GM12878 (cell line): ENCODE results near the gene RALGAPA1. TPM values are rescaled to one million over a fixed set of nuclear protein-coding genes. Genes with fewer than 3 reads are reported as not detected.
A peak's percentile ranks its signal among the peaks of the same experiment; 100 is the strongest.

Experiments
- ATAC-seq: fragments of 200-7000 bp; cut with Tn5 transposase; 3 replicates; pipeline ENCODE4 v1.9.1; 2020; ENCODE audit warnings: mild to moderate bottlenecking, moderate library complexity
- BruUV-seq: library from RNA; stranded (reverse); fragments of 400-500 nt; replicated peaks from 2 replicates; lab custom pipeline; 2021; lab: Mats Ljungman, UMichigan
- CTCF ChIA-PET: fragments of 300-600 bp; sonication (Branson Sonifier 250); formaldehyde crosslinking; extraction: SDS; loops from one replicate; lab custom pipeline; 2021; ENCODE audit warnings: inconsistent platforms; lab: Yijun Ruan, JAX
- POLR2A ChIA-PET: fragments of 350-600 bp; formaldehyde crosslinking; extraction: SDS; loops from one replicate; lab custom pipeline; 2021; ENCODE audit warnings: inconsistent platforms; lab: Charles Lee
- RAD21 ChIA-PET: fragments of 300-600 bp; sonication (Branson Sonifier 250); formaldehyde crosslinking; loops from one replicate; lab custom pipeline; 2023; ENCODE audit warnings: antibody characterized with exemption; ENCODE audit not compliant: unreplicated experiment; lab: Charles Lee
- SMC1A ChIA-PET: fragments of 300-600 bp; sonication (Branson Sonifier 250); formaldehyde crosslinking; loops from one replicate; lab custom pipeline; 2023; ENCODE audit not compliant: unreplicated experiment, uncharacterized antibody; lab: Charles Lee
- DNase-seq: peaks from one replicate; pipeline ENCODE4 v3.0.0-alpha.2; 2011; ENCODE audit warnings: low read depth, low spot score
- FAIRE-seq: peaks from 3 replicates; lab custom pipeline; 2011; peaks lifted over from hg19 to GRCh38; lab: Jason Lieb, UNC
- H2AFZ ChIP-seq: 2 replicates; pipeline ENCODE4 v1.6.0; 2011; ENCODE audit warnings: low read depth, low read length, control low read depth; ENCODE audit not compliant: control insufficient read depth
- H3K27ac ChIP-seq: 2 replicates; pipeline ENCODE4 v1.5.1; 2011; ENCODE audit warnings: control low read depth; ENCODE audit not compliant: control insufficient read depth, insufficient read depth
- H3K27me3 ChIP-seq, 2 experiments: replicated peaks in 1 of 2; 2 replicates each; pipeline versions ENCODE4 v1.6.0 to v1.6.1; 2011; ENCODE audit warnings: low read length in 1 of 2; ENCODE audit not compliant: control insufficient read depth in 2 of 2, insufficient read depth in 2 of 2
- H3K36me3 ChIP-seq, 2 experiments: 2 replicates each; pipeline ENCODE4 v1.5.1; 2011; ENCODE audit warnings: low read length in 1 of 2; ENCODE audit not compliant: control insufficient read depth in 2 of 2, insufficient read depth in 2 of 2
- H3K4me1 ChIP-seq: 2 replicates; pipeline ENCODE4 v1.6.1; 2011; ENCODE audit warnings: mild to moderate bottlenecking, low read length, moderate library complexity, mixed read lengths; ENCODE audit not compliant: control insufficient read depth, insufficient read depth
- H3K4me2 ChIP-seq: 2 replicates; pipeline ENCODE4 v1.6.0; 2011; ENCODE audit warnings: control low read depth; ENCODE audit not compliant: control insufficient read depth, insufficient read depth
- H3K4me3 ChIP-seq: fragments of 200-600 bp; sonication (generic); 2 replicates; pipeline ENCODE4 v1.5.1; 2016
- H3K79me2 ChIP-seq: 2 replicates; pipeline ENCODE4 v1.6.0; 2011; ENCODE audit warnings: low read length; ENCODE audit not compliant: control insufficient read depth, insufficient read depth
- H3K9ac ChIP-seq: 2 replicates; pipeline ENCODE4 v1.8.0; 2011; ENCODE audit warnings: low read length, control low read depth, mixed read lengths; ENCODE audit not compliant: control insufficient read depth, insufficient read depth
- H3K9me3 ChIP-seq: replicated peaks from 3 replicates; pipeline ENCODE4 v1.5.1; 2011; ENCODE audit warnings: mild to moderate bottlenecking, low read length; ENCODE audit not compliant: control insufficient read depth, insufficient read depth
- H4K20me1 ChIP-seq: 2 replicates; pipeline ENCODE4 v1.6.0; 2011; ENCODE audit not compliant: control insufficient read depth, insufficient read depth
- BACH1 ChIP-seq: fragments of 450-650 bp; IDR thresholded peaks from 2 replicates; pipeline ENCODE4 v1.6.1; 2017; ENCODE audit warnings: mild to moderate bottlenecking, borderline replicate concordance
- HDGF ChIP-seq: fragments of 450-650 bp; IDR thresholded peaks from 2 replicates; pipeline ENCODE4 v1.6.1; 2016; ENCODE audit warnings: antibody characterized with exemption
- MEF2A ChIP-seq: IDR thresholded peaks from 2 replicates; pipeline ENCODE4 v1.6.1; 2011; ENCODE audit warnings: low read depth, mild to moderate bottlenecking, low read length, moderate library complexity; ENCODE audit not compliant: insufficient read depth
- NFXL1 ChIP-seq: fragments of 450-650 bp; IDR thresholded peaks from 2 replicates; pipeline ENCODE4 v1.6.1; 2017; ENCODE audit warnings: antibody characterized with exemption, mild to moderate bottlenecking, borderline replicate concordance
- NKRF ChIP-seq: fragments of 450-650 bp; conservative IDR thresholded peaks from 2 replicates; pipeline ENCODE4 v1.6.1; 2017; ENCODE audit warnings: mild to moderate bottlenecking, moderate library complexity
- POU2F2 ChIP-seq: IDR thresholded peaks from 3 replicates; pipeline ENCODE4 v1.6.1; 2011; ENCODE audit warnings: low read depth, mild to moderate bottlenecking, low read length, borderline replicate concordance
- RB1 ChIP-seq: fragments of 450-650 bp; formaldehyde crosslinking; IDR thresholded peaks from 2 replicates; pipeline ENCODE4 v1.6.1; 2017; ENCODE audit warnings: mild to moderate bottlenecking, borderline replicate concordance
- RBBP5 ChIP-seq: fragments of 200-600 bp; sonication (generic); conservative IDR thresholded peaks from 2 replicates; pipeline ENCODE4 v1.6.1; 2016
- ZNF207 ChIP-seq: fragments of 450-650 bp; IDR thresholded peaks from 2 replicates; pipeline ENCODE4 v1.6.1; 2014; ENCODE audit warnings: antibody characterized with exemption, mild to moderate bottlenecking, borderline replicate concordance
- ZNF217 ChIP-seq: fragments of 450-650 bp; IDR thresholded peaks from 2 replicates; pipeline ENCODE4 v1.6.1; 2017; ENCODE audit warnings: antibody characterized with exemption, mild to moderate bottlenecking
- WGBS: methylation state at CpG from one replicate; pipeline ENCODE4 v1.1.6; 2016; ENCODE audit warnings: low lambda C conversion rate; ENCODE audit not compliant: insufficient replicate concordance, insufficient coverage; ENCODE audit errors: missing lambda C conversion rate; 5-methylcytosine and 5-hydroxymethylcytosine counted together
- in situ Hi-C: fragments of 300-500 bp; cut with MboI; formaldehyde crosslinking; loops from 9 replicates; pipeline ENCODE4 v1.14.3; 2018; ENCODE audit warnings: mixed read lengths
- intact Hi-C: fragments of 100-400 bp; cut with micrococcal nuclease; formaldehyde crosslinking; loops from one replicate; pipeline ENCODE4 v1.14.2; 2022; ENCODE audit not compliant: unreplicated experiment
- polyA plus RNA-seq, 11 experiments: library from polyadenylated mRNA; depleted of rRNA in 4 of 11; unstranded in 6 of 11; stranded (reverse) in 5 of 11; fragments of >200 nt; fragmentation: Nextera tagmentation in 4 of 11; fragmentation: Illumina TruSeq in 1 of 11; extraction: Ambion mirVana in 4 of 11; extraction: Trizol in 1 of 11; gene quantifications; 1 replicate in 1 of 11; 2 replicates in 10 of 11; pipeline versions ENCODE4 v1.2.1 to v1.2.3, GENCODE V29; 2011 to 2016; ENCODE audit warnings: inconsistent platforms in 2 of 11, missing spikeins in 2 of 11, low read depth in 1 of 11
- total RNA-seq, 4 experiments: library from RNA; depleted of rRNA in 3 of 4; stranded (reverse); fragments of >200 nt in 3 of 4; fragmentation: Illumina TruSeq in 1 of 4; extraction: Trizol in 1 of 4; gene quantifications; 2 replicates each; pipeline versions ENCODE4 v1.2.1 to v1.2.3, GENCODE V29; 2013 to 2021
- TF ChIP-seq, protein P1 (sequence below): fragments of 450-650 bp; formaldehyde crosslinking; IDR thresholded peaks from 2 replicates; pipeline ENCODE4 v1.5.0; 2022; ENCODE audit warnings: mild to moderate bottlenecking, missing genetic modification characterization

RALGAPA1 gene
- total and polyA plus RNA-seq, 10 of the 15 experiments (the other 5 are each of a cell fraction or from before 2014, with no cell fraction given): 5.6 to 26.7 (median 14.7) TPM

GRCh38 chr14:35689000-35689460 lies 120.1 kb downstream of the RALGAPA1 start (continued):
- TF ChIP-seq, protein P1, sequence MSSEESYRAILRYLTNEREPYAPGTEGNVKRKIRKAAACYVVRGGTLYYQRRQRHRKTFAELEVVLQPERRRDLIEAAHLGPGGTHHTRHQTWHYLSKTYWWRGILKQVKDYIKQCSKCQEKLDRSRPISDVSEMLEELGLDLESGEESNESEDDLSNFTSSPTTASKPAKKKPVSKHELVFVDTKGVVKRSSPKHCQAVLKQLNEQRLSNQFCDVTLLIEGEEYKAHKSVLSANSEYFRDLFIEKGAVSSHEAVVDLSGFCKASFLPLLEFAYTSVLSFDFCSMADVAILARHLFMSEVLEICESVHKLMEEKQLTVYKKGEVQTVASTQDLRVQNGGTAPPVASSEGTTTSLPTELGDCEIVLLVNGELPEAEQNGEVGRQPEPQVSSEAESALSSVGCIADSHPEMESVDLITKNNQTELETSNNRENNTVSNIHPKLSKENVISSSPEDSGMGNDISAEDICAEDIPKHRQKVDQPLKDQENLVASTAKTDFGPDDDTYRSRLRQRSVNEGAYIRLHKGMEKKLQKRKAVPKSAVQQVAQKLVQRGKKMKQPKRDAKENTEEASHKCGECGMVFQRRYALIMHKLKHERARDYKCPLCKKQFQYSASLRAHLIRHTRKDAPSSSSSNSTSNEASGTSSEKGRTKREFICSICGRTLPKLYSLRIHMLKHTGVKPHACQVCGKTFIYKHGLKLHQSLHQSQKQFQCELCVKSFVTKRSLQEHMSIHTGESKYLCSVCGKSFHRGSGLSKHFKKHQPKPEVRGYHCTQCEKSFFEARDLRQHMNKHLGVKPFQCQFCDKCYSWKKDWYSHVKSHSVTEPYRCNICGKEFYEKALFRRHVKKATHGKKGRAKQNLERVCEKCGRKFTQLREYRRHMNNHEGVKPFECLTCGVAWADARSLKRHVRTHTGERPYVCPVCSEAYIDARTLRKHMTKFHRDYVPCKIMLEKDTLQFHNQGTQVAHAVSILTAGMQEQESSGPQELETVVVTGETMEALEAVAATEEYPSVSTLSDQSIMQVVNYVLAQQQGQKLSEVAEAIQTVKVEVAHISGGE (CRISPR knock-in tag): no peak
- TF ChIP-seq POU2F2: no peak
- 0 out of 2 replicates have a peak, but pooled peaks have one; percentile 29 for TF ChIP-seq MEF2A
- TF ChIP-seq RB1: no peak
- TF ChIP-seq NFXL1: no peak

GRCh38 chr14:35688126-35688826 lies 120.8 kb downstream of the RALGAPA1 start:
- Histone ChIP-seq H3K27ac (peak overlapping the region; percentile 57; the same call in 1 of the 2 replicates), H3K9me3 (no peaks in the 10 kb centered on the region), H3K27me3 (no peaks in the 10 kb centered on the region), H3K4me1 (peaks cover 10% of the 10 kb centered on the region; the same call in 1 of the 2 replicates), H3K36me3 (no peaks in the 10 kb centered on the region), H3K9ac (no peak overlapping the region), H3K4me3 (no peak overlapping the region), H3K79me2 (no peaks in the 10 kb centered on the region), H4K20me1 (no peaks in the 10 kb centered on the region), H3K4me2 (peak overlapping the region; percentile 54), H2AFZ (no peak overlapping the region)
- POLR2A ChIA-PET: interaction anchor here (0.5 kb wide), 1 partner anchor 199 kb away, joined by 5 read pairs; no protein-coding TSS in a partner anchor
- TF ChIP-seq BACH1 (no peak), RBBP5 (no peak), ZNF217 (no peak), ZNF207 (no peak), NKRF (no peak), HDGF (no peak)
- SMC1A ChIA-PET: interaction anchor here (0.9 to 5.6 kb wide), 5 partner anchors 11 to 548 kb away, joined by 4 to 25 read pairs (median 11); no protein-coding TSS in a partner anchor
- in situ Hi-C loops: loop anchor here (5.0 to 25.0 kb wide), 2 partner anchors 251 to 546 kb away; no protein-coding TSS in a partner anchor
- WGBS: 91% methylated on average over 6 of the region's 6 CpGs
- no TSS peak for BruUV-seq
- intact Hi-C loops: loop anchor here (5.0 to 10.0 kb wide), 5 partner anchors 119 to 546 kb away; partner anchors contain the start of genes INSM2 and RALGAPA1
- DNase-seq (no peak), ATAC-seq (no peak), FAIRE-seq (no peak)
- CTCF ChIA-PET: interaction anchor here (0.6 to 6.7 kb wide), 13 partner anchors 10 to 547 kb away, joined by 3 to 41 read pairs (median 5); no protein-coding TSS in a partner anchor
- RAD21 ChIA-PET: interaction anchor here (2.1 to 3.1 kb wide), 2 partner anchors 266 to 547 kb away, joined by 10 to 20 read pairs; no protein-coding TSS in a partner anchor
